Adrenal gland (tissue), 5 donors: ENCODE results near the gene FMOD.

Experiments
- CTCF ChIP-seq, 6 experiments: fragments of 450-650 bp in 4 of 6; fragments of 200-600 bp in 2 of 6; sonication (generic) in 1 of 6; IDR thresholded peaks; 1 replicate in 5 of 6; 2 replicates in 1 of 6; pipeline versions ENCODE4 v1.5.1 to v1.8.0; 2016 to 2021; ENCODE audit warnings: antibody characterized with exemption in 6 of 6, mild to moderate bottlenecking in 2 of 6, moderate library complexity in 1 of 6
- POLR2A ChIP-seq, 2 donors: fragments of 450-650 bp; IDR thresholded peaks; one replicate each; pipeline ENCODE4 v1.6.1; 2017; ENCODE audit warnings: antibody characterized with exemption in 2 of 2, mild to moderate bottlenecking in 2 of 2, moderate library complexity in 1 of 2
- donor health status: DM: no; HTN: no; CAD: no.

GRCh38 chr1:203359010-203359571 is 8.2 kb upstream of the FMOD start:
- no peak for TF ChIP-seq CTCF (IDR thresholded peaks at IDR 0.05)
- TF ChIP-seq POLR2A (IDR thresholded peaks at IDR 0.05): no peak
